ENCODE data around the gene SNX8.
A peak's percentile ranks its signal among the peaks of the same experiment; 100 is the strongest.

The SNX8 gene

DNA sequence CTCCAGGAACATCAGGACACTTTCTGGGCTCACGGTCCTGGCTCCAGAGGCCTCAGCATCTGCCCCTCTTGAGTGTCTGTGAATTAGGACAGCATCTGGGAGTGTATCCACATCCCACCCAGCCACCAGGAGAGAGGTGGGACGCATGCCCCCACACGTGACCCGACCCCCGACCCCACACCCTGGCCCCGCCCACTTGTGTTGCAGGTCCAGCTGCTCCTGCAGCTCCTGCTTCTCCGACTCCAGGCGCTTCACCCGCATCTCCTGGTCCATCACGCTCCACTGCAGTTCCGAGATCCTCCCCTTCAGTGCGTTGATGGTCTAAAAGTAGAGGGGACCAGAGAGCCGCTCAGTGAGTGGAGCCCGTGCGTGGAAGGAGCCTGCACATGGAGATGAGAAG is 95.1 kb downstream of the SNX8 start:
- DNase-seq: no peak

DNA sequence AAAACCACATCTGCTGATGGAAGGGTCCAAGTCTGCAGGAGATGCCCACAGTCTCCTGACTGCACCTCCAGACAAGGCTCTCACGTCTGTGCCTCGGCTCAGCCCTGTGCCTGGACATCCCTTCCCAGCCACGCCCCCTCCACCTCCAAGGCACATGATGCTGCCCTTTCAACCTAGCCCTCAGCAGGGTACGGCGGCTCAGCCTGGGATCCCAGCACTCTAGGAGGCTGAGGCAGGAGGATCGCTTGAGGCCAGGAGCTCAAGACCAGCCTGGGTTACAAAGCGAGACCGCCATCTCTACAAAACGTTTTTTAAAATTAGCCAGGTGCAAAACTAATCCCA is 95.8 kb downstream of the SNX8 start:
- DNase-seq: no peak

DNA sequence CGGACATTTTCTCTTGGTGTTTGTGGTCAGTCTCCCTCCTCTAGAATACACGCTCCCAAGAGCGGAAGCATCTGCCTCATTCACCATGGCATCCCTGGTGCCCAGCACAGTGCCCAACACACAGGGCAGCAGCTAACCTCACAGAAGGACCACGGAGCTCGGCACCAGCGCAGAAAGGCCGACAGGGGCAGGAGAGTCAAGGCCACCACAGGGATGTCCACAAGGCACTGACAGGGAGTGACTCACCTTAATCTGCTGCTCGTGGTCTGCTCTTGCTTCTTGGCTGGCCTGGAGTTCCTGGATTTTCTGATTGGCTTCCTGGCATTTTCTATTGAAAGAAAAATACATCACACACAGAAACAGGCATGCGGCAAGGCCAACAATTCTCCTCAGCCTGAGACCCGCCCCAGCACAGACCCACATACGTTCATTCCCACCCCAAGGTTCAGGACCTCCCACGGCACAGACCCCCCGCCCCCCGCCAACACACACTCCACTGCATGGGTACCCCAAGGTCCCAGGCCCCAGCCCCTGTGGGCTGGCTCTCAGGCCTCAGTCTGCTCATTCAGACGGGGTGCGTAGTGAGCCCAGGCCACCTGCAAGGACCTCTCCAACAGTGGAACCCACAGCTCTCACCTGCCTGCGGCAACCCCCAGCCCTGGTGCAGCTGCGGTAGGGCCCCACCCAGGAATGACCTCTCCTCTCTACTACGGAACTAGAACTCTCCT is 96.4 kb downstream of the SNX8 start:
- DNase-seq: no peak

DNA sequence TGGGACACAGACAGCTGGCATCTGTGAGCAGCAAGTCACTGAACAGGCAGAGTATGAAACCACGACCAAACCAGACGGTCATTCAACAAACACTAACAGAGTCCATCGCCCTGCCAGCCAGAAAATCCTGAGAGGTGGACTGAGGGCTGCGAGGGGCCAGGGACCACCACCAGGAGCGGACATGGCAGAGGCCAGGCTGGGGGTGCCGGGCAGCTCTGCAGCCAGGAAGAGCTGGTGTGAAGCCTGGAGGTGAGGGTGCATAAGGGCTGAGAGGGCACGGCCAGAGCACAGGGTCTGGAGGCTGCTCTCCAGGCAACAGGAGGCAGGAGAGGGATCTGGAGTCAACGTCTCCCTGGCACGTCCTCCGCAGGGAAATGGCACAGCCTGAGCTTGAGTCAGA is 97.0 kb downstream of the SNX8 start:
- no peak for DNase-seq

DNA sequence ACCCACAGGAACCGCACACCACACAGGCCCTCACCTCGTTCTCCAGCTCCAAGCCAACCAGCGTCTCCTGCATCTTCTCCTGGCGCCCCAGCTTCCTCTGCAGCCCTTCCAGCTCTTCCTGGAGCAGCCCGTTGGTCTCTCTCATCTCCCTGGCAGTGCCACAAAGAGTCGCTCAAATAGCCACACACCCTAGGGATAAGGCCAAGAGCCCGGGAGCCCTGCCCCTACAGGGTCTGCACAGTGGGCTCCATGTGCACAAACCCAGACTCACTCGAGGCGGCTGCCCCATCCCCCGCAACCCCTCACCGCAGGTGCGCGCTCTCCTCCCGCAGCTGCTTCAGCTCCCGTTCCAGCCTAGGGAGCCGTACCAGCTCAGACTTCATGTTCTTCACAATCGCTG is 98.4 kb downstream of the SNX8 start:
- DNase-seq: no peak

DNA sequence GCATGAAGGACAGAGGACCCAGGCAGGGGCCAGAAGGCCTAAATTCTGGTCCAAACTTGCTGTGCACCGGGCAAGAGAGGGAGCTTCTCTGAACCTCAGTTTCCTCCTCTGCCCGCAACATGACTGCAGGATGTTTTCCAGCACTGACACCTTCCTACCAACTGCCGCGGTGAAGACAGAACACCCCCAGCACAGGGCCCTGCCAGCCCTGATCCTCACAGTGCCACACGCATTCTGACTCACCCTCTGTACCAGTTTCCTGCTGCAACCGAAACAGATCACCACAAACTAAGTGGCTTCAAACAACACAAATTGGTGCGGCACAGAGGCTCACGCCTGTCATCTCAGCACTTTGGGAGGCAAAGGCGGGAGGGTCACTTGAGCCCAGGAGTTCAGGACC is 99.6 kb downstream of the SNX8 start:
- no peak for DNase-seq

DNA sequence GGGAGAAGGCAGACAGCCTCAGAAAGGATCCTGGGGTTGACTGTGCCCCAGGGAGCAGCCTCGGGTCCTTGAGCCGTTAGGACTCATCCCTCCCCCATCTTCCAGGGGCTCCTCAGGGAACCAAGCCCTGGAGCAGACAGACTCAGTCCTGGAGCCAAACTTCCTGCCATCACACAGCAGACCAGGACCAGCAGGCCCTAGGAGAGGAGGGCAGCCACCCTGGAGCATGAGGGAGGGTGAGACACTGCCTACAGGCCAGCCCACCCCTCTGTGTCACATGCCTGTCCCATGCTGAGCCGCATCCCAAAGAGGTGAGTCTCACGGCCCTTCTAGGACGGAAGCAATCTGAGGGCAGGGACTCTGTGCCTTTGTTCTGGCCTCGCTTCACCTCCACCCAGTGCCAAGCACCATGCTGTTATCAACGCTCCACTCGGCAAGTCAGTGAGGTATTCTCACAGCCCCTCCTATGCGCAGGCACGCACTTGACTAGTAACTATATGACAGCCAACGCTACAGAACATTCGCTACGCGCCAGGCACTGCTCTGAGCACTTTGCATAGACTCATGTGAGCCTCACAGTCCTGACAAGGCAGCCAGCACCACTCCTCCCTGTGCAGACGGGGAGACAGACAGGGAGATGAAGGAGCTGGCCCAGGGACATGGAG is 100.6 kb downstream of the SNX8 start:
- no peak for DNase-seq

DNA sequence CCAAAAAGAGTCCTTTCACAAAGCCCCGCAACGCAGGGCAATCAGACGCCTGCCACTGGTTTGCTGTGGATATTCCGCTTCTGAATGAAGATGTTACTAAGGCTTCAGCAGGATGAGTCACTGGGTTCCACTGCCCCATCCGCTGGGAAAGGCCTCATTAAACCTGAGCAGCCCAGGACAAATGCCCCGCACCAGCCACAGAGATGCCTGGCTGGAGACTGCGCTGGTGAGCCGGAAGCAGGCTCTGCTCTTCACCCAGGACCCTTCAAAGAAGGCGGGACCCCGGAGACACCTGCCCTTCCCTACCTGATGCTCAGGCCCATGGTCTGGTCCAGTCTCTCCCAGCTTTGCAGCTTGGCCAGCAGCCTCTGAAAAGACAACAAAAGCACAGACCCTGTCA is 101.3 kb downstream of the SNX8 start:
- DNase-seq: no peak

DNA sequence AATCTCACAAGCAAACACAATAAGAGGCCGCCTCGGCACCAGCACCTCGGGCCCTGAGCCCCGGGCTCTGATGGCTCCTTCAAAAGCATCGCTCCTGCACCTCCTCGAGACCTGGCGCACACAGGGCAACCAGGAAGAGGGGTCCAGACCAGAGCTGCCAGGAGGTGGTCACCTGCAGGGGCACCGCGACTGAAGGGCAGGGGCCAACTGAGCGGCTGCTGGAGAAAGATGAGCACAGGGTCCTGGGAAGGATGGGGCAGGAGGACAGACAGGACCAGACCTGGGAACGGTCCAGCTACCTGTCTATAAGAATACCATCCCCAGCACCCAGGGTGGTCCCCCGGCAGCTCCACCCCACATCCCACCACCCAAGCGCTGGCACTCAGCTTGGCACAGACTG is 102.3 kb downstream of the SNX8 start:
- no peak for DNase-seq

DNA sequence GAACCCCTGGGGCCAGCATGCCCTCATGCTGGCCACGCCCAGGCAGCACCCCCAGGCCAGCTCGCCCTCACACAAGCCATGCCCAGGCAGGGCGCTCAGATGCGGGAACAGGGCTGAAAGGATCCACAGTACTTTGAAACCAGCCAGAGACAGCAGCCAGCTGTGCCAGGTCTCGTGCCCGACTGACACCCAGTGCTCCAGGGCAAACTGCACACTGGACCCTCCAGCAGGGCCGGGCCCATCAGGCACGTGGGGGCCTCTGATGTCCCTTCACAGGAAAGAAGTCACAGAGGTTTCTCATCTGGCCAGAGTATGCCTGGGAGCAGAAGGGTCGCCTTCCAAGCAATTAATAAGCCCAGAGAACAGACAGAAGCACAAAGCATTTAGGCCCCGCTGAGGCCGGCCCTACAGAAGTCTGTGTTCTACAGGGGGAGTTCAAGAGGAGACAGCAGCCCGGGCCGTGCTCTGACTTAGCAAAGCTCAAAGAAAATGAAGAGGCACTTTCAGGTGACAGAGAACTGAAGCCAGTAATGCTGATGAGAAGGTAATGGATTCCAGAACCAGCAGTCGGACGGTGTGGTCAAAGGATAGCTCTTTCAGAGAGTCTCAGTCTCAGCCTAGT is 102.9 kb downstream of the SNX8 start:
- no peak for DNase-seq

DNA sequence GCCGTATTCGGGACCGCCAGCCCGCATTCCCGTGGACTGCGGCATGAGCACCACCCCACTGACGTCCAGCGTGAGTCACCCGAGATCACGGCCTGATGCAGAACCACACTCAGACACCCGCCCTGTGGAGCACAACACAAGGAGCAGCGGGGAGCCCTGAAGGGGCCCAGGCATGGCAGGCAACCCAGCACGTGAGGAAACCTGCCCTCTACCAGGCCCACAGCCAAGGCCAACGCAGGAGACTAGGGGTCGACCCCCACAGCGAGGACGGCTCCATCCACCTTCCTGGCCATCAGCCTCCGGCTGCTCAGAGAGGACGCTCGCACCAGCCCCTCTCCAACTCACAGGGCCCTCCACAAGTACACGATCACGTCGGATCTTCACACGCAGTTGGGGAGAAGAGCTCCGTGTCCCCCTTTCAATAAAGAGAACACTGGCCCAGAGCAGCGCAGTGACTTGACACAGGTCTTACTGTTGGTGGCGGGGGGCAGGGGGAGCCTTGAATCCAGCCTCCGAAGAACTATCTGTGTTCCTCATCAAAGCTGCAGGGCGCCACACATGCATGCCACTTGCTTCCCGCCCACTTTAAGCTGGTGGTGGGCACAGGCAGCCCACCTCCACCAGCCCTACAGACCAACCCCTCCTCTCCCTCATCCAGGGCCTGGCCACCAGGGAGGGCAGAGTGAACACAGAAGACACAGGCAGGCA is 103.5 kb downstream of the SNX8 start:
- DNase-seq: no peak

DNA sequence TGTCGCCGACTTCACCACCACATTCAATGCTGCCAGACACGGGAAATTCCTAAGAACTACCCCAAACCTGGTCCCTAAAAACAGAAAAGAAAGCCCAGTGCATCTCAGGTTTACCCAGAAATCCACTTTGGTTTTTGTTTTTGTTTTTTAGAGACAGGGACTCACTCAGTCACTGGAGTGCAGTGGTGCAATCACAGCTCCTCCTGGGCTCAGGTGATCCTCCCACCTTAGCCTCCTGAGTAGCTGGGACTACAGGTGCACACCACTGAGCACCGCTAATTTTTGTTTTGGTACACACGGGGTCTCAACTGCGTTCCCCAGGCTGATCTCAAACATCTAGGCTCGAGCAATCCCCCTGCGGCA is 104.3 kb downstream of the SNX8 start:
- DNase-seq: no peak

DNA sequence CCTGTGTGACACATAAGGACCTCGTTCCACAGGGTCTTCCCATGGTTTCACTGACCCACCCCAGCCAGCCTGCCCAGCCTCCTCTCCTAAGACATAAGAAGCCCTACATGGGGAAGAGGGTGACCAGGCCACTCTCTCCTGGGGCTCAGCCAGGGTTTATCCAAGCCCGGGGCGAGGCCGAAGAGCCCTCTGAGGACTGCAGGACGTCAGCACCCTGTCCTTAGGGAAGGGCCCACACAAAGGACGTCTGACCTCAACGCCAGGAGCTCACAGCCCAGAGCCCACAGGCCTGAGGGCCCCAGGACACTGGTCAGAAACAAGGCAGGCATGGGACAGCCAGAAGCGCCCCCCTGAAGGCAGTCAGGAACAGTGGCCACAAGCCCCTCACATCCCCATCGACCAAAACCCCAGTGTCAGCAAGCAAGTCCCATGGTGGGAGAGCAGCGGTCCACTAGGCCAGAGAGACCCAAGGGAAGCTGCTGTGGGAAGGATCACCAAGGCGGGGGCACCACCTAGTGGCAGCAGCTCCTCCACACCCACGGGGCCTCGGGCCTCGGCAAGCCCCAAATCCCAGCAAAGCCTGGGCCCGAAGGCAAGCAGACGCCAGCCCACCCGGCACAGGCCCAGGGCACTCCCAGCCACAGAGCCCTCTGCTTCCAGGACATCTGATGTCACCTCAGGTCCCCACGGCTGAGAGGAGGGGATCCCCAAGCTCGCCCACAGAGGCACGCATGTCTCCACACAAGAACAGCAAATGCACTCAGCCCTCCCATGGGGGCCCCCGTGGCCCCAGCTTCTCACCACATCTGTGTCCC is 104.9 kb downstream of the SNX8 start:
- DNase-seq: peak; percentile 33

DNA sequence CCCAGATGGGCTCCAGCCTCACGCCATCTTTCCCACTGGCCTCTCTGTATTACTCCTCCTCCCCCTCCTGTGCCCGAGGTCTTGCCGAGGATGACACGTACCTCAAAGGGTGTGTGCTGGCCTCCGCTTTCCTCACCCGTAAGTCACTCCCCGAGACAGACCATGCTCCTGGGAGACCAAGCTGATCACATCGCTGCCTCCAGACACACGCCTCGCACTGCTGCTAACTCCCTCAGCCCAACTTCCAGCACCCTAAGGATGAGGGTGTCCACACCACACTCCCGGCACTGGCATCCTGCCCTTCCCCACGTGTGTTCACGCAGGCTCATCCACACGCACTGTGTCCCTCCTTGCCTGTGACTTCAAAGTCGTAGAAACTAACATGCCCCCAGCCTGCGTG is 105.5 kb downstream of the SNX8 start:
- no peak for DNase-seq

DNA sequence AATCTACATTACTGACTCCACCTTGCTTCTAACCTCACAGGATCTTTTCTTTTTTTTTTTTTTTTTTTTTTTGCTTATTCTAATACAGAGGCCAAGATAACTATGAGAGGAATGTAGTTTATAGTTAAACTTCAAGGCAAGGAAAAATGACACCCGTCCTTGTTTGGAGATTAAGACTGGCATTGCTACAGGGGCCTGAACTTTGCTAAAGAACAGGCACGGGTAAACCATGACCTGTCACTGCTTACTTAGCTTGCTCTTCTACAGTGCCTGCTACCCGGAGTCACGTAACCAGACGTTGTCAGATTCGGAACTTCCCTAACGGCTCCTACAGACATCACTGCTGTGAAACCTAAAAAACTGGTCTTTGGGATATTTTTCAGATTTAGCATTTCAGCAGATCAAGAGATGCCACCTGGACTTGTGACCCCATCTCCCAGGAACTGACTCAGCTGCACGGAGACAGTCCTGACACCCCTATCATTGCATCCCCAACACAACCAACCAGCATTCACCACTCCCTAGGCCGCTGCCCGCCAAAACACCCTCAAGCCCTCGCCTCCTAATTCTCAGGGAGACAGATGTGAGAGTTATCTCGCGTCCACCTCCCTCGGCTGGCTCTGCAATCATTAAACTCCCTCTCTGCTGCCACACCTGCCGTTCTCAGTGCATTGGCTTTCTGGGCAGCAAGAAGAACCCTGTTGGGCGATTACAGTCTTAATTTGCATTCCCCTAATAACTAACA is 109.0 kb downstream of the SNX8 start:
- no peak for DNase-seq

DNA sequence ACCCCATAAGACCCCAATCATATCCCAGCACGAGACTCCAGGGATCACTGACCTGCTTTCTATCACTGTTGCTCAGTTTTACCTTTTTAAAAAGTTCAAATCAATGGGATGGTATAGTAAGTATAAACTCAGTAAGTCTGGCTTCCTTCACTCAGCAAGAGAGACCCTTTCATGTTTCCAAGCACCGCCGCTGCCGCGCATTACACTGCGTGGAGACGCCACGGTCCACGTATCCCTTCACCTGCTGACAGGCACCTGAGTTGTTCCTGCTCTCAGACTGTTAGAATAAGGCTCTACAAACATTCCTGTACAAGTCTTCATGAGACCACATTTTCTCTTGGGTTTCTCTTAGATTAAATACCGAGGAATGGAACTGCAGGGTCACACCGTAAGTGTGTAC is 109.8 kb downstream of the SNX8 start:
- no peak for DNase-seq

DNA sequence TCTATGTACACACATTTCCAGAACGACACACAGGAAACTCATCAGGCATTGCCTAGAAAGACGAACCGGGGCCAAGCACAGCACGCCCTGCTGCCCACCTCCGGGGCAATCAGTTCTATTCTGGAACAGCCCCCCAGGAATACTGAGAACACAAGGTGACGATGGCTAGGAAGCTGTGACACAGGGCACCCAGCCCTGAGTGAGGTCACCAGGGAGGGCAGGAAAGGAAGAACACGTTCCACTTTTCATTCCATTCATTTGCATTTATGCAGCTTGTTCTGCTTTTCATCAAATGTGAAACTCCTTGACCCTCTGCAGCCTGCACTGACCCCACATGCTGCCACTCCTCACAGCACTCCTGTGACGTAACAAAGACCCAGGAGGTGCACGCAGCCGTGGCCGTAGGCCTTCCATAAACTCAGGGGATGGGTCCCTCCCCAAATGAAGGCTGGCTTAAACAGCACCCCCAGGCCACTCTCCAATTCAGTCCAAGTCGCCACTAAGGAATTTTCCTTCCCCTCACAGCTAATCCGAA is 110.4 kb downstream of the SNX8 start:
- no peak for DNase-seq

DNA sequence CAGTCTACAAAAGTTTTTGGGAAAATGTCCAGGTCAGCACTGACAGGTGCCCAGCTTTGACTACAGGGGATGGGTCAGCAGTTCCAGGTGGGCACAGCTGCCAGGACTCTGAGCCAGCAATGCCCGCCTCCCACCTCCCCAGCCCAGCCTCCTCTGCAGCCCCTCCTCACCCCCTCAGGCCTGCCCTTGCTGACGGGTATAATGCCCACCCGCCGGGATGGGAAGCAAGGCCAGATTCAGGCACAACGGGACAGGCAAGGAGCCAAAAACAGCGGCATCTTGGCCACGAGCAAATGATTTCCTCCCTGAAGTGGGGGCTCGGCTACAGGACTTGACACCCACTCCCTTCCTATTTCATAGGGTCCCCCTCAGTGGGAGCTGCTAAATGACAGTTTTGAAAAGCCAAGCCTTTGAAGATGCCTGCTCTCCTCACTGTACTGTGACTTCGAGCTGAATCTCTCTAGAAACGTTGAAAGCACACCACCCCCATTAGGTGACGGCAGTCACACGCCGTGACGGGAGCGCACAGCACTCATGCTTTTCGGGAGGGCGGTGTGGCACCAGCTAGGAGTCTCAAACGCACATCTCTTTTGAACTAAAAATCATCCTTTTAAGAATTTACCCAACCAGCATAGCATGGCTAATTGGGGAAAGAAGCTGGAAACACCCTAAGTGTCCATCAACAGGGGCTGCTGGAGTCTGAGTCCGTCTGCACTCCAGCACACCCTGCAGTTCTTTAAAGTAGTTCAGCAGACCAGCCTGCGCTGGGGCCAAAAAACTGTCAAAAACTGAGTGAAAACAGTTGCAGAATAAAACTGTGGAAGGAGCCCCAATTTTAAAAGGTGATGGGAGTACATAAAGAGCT is 111.1 kb downstream of the SNX8 start:
- DNase-seq: no peak

DNA sequence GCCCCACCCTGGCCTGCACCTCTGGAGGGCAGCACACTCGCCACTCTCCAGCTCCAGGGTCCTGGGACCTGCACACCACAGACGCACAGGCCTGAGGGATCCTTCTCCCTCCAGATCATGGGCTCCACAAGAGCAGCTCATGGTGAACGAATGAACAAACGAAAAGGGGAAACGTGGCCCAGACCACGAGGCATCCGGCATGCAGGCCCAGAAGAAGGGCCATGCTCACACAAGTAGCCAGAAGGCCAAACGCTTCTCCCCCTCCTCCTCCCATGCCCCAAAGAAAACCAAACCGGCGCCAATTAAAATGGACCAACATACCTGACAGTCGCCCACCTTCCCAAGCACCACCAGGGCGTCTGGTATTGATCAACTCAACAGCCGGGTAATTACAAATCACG is 111.9 kb downstream of the SNX8 start:
- no peak for DNase-seq
